ENCODE results near the gene IGF1. TPM values are rescaled to one million over a fixed set of nuclear protein-coding genes. Genes with fewer than 3 reads are reported as not detected.
A peak's percentile ranks its signal among the peaks of the same experiment; 100 is the strongest.

IGF1 gene
- total and polyA plus RNA-seq, 10 of the 15 experiments (the other 5 are each of a cell fraction or from before 2014, with no cell fraction given) = 2.4 to 9.2 (median 3.5) TPM

DNA sequence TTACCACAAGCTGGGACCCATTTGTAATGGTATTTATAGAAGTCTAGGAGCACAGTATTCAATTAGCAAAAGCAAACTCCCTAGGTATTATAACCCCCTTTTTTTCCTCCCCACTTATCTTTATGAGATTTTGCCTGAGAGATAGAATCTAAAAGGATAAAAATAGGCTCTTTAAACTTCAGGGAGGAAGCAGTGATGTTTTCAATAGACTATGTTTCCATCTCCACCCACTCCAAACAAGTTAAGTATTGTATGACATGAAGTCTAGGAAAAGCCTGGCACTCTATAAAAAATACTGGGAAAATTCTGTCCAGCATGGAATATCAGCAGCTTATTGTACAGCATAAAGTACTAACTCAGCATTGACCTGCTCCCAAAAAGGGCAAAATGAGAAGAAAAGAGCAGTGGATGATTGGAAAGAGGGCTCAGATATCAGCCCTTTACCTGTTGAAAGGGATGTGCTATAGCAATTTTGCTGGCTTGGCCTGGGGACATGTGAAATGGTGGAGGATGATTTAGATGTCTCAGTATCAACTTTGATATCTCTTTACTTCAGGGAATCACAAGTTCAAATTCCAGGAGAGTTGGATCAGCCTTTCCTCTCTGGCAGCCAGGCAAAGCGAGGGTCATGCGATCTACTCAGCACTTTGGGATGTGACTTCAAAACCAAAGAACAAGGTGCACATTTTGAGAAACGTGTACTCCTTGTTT lies 72.4 kb downstream of the IGF1 start (continued):
- TF ChIP-seq ATF3 (IDR thresholded peaks at IDR 0.05; ENCODE audit: borderline replicate concordance, extremely low read depth, low read depth, low read length) = no peak
- no peak for TF ChIP-seq HCFC1 (IDR thresholded peaks at IDR 0.05; ENCODE audit: low read length)
- TF ChIP-seq RAD21 (IDR thresholded peaks at IDR 0.05; ENCODE audit: insufficient read depth, low read depth, low read length) = no peak

- no peak overlapping the region for H3K27ac ChIP-seq (ENCODE audit: control insufficient read depth, insufficient read depth)
- no peaks in the 10 kb centered on the region for H3K79me2 ChIP-seq (ENCODE audit: control insufficient read depth, insufficient read depth, low read length)
- POLR2A ChIA-PET = interaction anchor here (0.6 to 1.2 kb wide), 2 partner anchors 73 to 1416 kb away, joined by 3 to 4 read pairs; no protein-coding TSS in a partner anchor
- H4K20me1 ChIP-seq (ENCODE audit: control insufficient read depth, insufficient read depth) = no peaks in the 10 kb centered on the region
- in situ Hi-C loops (cut with MboI) (no loop called here), intact Hi-C loops (cut with micrococcal nuclease; ENCODE audit: unreplicated experiment) (loop anchor here (2.0 kb wide), 1 partner anchor 79 kb away; no protein-coding TSS in a partner anchor)
- WGBS (ENCODE audit: insufficient coverage, insufficient replicate concordance, low lambda C conversion rate, missing lambda C conversion rate) = 2% methylated on average over 7 of the region's 7 CpGs
- DNase-seq (ENCODE audit: low read depth, low spot score) = peak; percentile 77
- no peaks in the 10 kb centered on the region for H3K27me3 ChIP-seq (replicated peaks in 1 of 2; ENCODE audit: control insufficient read depth in 2 of 2, insufficient read depth in 2 of 2, low read length in 1 of 2)
- SMC1A ChIA-PET (ENCODE audit: uncharacterized antibody, unreplicated experiment) = interaction anchor here (0.8 to 2.9 kb wide), 4 partner anchors 39 to 1142 kb away, joined by 3 to 10 read pairs (median 3); no protein-coding TSS in a partner anchor
- H3K4me3 ChIP-seq = no peak overlapping the region
- peak overlapping the region; percentile 6; the same call in 1 of the 2 replicates for H3K4me2 ChIP-seq (ENCODE audit: control insufficient read depth, insufficient read depth)
- no peak overlapping the region for H3K9ac ChIP-seq (ENCODE audit: control insufficient read depth, insufficient read depth, low read length)
- H3K36me3 ChIP-seq (ENCODE audit: control insufficient read depth in 2 of 2, insufficient read depth in 2 of 2, low read length in 1 of 2) = no peaks in the 10 kb centered on the region
- RAD21 ChIA-PET (ENCODE audit: unreplicated experiment) = interaction anchor here (1.4 to 2.8 kb wide), 2 partner anchors 27 to 77 kb away, joined by 3 to 11 read pairs; no protein-coding TSS in a partner anchor
- BruUV-seq (replicated peaks) = no TSS peak
- H2AFZ ChIP-seq (ENCODE audit: control insufficient read depth, low read depth, low read length) = no peak overlapping the region; the same call in 1 of the 2 replicates
- peak; percentile 94 for ATAC-seq
- FAIRE-seq = peak; percentile 90
- H3K9me3 ChIP-seq (replicated peaks; ENCODE audit: control insufficient read depth, insufficient read depth, low read length) = no peaks in the 10 kb centered on the region
- CTCF ChIA-PET = interaction anchor here (0.6 to 1.4 kb wide), 3 partner anchors 12 to 78 kb away, joined by 3 to 4 read pairs (median 3); no protein-coding TSS in a partner anchor
- peaks cover 5% of the 10 kb centered on the region; the same call in 1 of the 2 replicates for H3K4me1 ChIP-seq (ENCODE audit: control insufficient read depth, insufficient read depth, low read length)
- no peak for TF ChIP-seq RAD21 (IDR thresholded peaks at IDR 0.05; ENCODE audit: insufficient read depth, low read depth, low read length)
- peak; percentile 61 for TF ChIP-seq SMAD1 (IDR thresholded peaks at IDR 0.05; ENCODE audit: low read depth, partially characterized antibody)
- TF ChIP-seq KLF5 (IDR thresholded peaks at IDR 0.05; ENCODE audit: partially characterized antibody) = no peak
- TF ChIP-seq NR2F1 (conservative IDR thresholded peaks at IDR 0.05) = 0 out of 2 replicates have a peak, but pooled peaks have one; percentile 29
- no peak for TF ChIP-seq NKRF (conservative IDR thresholded peaks at IDR 0.05)
- 0 out of 2 replicates have a peak, but pooled peaks have one; percentile 30 for TF ChIP-seq GATAD2B (conservative IDR thresholded peaks at IDR 0.05; ENCODE audit: low read depth)
- TF ChIP-seq TCF12 (IDR thresholded peaks at IDR 0.05; ENCODE audit: low read depth, low read length) = peak; percentile 10; the same call in 1 of the 2 replicates
- no peak for TF ChIP-seq SMAD5 (IDR thresholded peaks at IDR 0.05; ENCODE audit: low read depth)
- no peak for TF ChIP-seq PAX8 (IDR thresholded peaks at IDR 0.05)
- TF ChIP-seq JUND (IDR thresholded peaks at IDR 0.05; ENCODE audit: low read depth, low read length) = no peak
- no peak for TF ChIP-seq CBFB (IDR thresholded peaks at IDR 0.05; ENCODE audit: low read depth)
- TF ChIP-seq BCL3 (IDR thresholded peaks at IDR 0.05; ENCODE audit: borderline replicate concordance, insufficient read depth, low read depth, low read length, poor library complexity, severe bottlenecking) = no peak
- TF ChIP-seq ESRRA (IDR thresholded peaks at IDR 0.05; ENCODE audit: low read length) = no peak
- TF ChIP-seq MYB (IDR thresholded peaks at IDR 0.05; ENCODE audit: borderline replicate concordance, low read depth, low read length) = no peak
Measured at GRCh38 chr12:102406033-102406584, 74.3 kb downstream of the IGF1 start.
